ENCODE measurements around the gene INSL3. TPM values are rescaled to one million over a fixed set of nuclear protein-coding genes. Genes with fewer than 3 reads are reported as not detected.

INSL3 gene
- total and polyA plus RNA-seq, 2 of the 8 experiments (the other 6 are each of a cell fraction or from before 2014, with no cell fraction given), result 0.41 to 1.5 TPM

- no peak for TF ChIP-seq SAP30 (IDR thresholded peaks at IDR 0.05; ENCODE audit: insufficient read depth, insufficient replicate concordance, low read length)
- TF ChIP-seq RXRA (IDR thresholded peaks at IDR 0.05; ENCODE audit: insufficient read depth, low read depth, low read length), result no peak
- TF ChIP-seq RNF2 (IDR thresholded peaks at IDR 0.05; ENCODE audit: borderline replicate concordance, low read depth, low read length, missing control alignments, poor library complexity, severe bottlenecking), result no peak
- TF ChIP-seq FOSL1 (IDR thresholded peaks at IDR 0.05; ENCODE audit: insufficient read depth, low read depth, low read length), result no peak
- no peak for TF ChIP-seq EP300 (IDR thresholded peaks at IDR 0.05; ENCODE audit: borderline replicate concordance in 1 of 2, low read depth in 2 of 2, low read length in 2 of 2)
These were observed 21.5 kb upstream of the INSL3 start (continued) for GRCh38 chr19:17842663-17843291.

Data from H1 (cell line).